Natural killer cell treated with Interleukin-12 subunit alpha and Interleukin-12 subunit beta and Interleukin-15 and Interleukin-18, amount 100 ng/mL, for 72 hours (primary cell): ENCODE data around the gene SMYD3. TPM values are rescaled to one million over a fixed set of nuclear protein-coding genes. Genes with fewer than 3 reads are reported as not detected.
"Not testable (repeated sequence)": the region's sequence is repeated elsewhere in the genome, so short reads cannot be mapped to it uniquely, and the experiment has no call there.

Source experiments
- ATAC-seq, 2 donors: fragments of 150-1000 bp; cut with Tn5 transposase in 1 of 2; sonication (Bioruptor Pico), chemical (Tn5 transposase) in 1 of 2; 2 replicates each; pipeline ENCODE4 v1.10.0; 2021
- DNase-seq: peaks from one replicate; pipeline ENCODE4 v3.0.0; 2022; ENCODE audit warnings: low spot score
- H3K27ac Mint-ChIP-seq, 2 donors: 1 replicate in 1 of 2; 2 replicates in 1 of 2; pipeline ENCODE4 v1.8.0; 2022; ENCODE audit warnings: mixed read lengths in 2 of 2, mild to moderate bottlenecking in 1 of 2, moderate library complexity in 1 of 2
- H3K27me3 Mint-ChIP-seq, 2 donors: 1 replicate in 1 of 2; 2 replicates in 1 of 2; pipeline ENCODE4 v1.8.0; 2022; ENCODE audit warnings: mixed read lengths in 2 of 2
- H3K36me3 Mint-ChIP-seq: one replicate; pipeline ENCODE4 v1.8.0; 2022; ENCODE audit warnings: mixed read lengths
- H3K4me1 Mint-ChIP-seq, 2 donors: 1 replicate in 1 of 2; 2 replicates in 1 of 2; pipeline ENCODE4 v1.8.0; 2022; ENCODE audit warnings: low read depth in 2 of 2, mixed read lengths in 2 of 2, mild to moderate bottlenecking in 1 of 2
- H3K4me3 Mint-ChIP-seq: one replicate; pipeline ENCODE4 v1.8.0; 2022; ENCODE audit warnings: mixed read lengths
- H3K9me3 Mint-ChIP-seq: 2 replicates; pipeline ENCODE4 v1.8.0; 2022; ENCODE audit warnings: mixed read lengths
- total RNA-seq, 2 donors: library from RNA; stranded (reverse); gene quantifications; one replicate each; pipeline ENCODE4 v1.2.3, GENCODE V29; 2022

Gene SMYD3
- total RNA-seq, 2 donors from 2014 or later: 26.9 to 55.4 TPM

GRCh38 chr1:246051909-246052518 lies 455.1 kb downstream of the SMYD3 start:
- Mint-ChIP-seq H3K4me3 (no peak overlapping the region), H3K36me3 (peaks cover 13% of the 10 kb centered on the region), H3K27ac (no peak overlapping the region), H3K4me1 (no peaks in the 10 kb centered on the region), H3K9me3 (no peaks in the 10 kb centered on the region), H3K27me3 (no peaks in the 10 kb centered on the region)
- ATAC-seq (no peak), DNase-seq (no peak)

DNA sequence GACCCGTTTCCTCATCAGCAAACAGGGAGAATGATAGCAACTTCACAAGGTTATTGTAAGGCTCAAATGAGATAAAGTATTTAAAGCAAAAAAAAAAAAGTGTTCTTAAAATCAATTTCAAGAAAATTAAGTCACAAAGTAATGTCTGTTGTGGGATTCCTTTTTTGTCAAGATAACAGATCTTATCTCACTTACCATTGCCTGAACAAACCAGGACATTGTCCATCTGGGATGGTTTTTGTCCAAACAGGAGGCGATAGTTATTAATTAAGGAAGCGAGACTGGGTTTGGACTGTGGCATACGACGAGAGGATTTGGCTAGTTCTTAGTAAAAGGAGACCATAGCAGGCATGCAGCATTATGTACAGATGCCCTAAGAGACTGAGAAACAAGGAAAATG lies 458.4 kb downstream of the SMYD3 start:
- Mint-ChIP-seq H3K4me1 (peaks cover 0 to 2% of the 10 kb centered on the region in 2 donors), H3K4me3 (no peak overlapping the region), H3K27me3 (no peaks in the 10 kb centered on the region), H3K9me3 (no peaks in the 10 kb centered on the region), H3K36me3 (peaks cover 8% of the 10 kb centered on the region), H3K27ac (no peak overlapping the region)
- DNase-seq: no peak
- no peak for ATAC-seq

DNA sequence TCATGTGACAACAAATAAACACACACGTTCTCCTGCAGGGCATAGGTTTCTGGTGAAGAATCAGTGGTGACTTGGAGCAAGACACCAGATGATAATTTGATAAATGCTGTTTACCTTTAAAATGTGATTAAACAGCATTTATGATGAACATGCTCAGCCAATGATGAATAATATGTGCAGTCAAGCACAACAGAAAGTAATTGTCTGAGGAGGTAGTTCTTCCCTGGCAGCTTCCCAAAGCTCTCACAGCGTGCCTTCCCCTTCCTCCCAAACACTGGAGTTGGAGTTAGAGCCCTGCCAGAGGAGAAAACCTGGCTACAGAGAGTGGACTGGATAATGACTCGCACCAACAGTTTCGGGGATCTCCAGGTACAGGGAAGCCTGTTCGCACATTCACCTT lies 463.5 kb downstream of the SMYD3 start:
- no peaks in the 10 kb centered on the region for H3K9me3 Mint-ChIP-seq
- no peaks in the 10 kb centered on the region for H3K27me3 Mint-ChIP-seq
- peaks cover 0 to 3% of the 10 kb centered on the region in 2 donors for H3K4me1 Mint-ChIP-seq
- DNase-seq (no peak), ATAC-seq (no peak)
- no peaks in the 10 kb centered on the region for H3K36me3 Mint-ChIP-seq
- H3K4me3 Mint-ChIP-seq: no peak overlapping the region
- no peak overlapping the region for H3K27ac Mint-ChIP-seq

DNA sequence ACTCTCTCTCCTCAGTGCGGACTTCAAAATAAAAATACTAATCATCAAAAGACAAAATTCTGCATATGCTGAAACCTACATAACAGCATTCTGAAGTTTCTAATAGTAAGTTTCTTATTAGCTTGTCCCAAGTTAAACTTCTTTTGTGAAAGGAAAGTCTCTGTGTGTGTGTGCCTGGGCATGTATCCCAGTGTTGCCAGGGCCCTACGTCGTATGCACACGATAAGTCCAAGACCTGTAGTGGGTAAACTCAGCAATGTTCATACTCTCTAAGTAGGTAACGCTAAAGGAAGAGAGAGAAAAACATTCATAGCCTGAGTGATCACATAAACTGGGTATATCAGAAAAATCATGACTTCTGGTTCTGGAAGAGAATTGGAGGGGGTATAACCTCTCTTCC lies 465.7 kb downstream of the SMYD3 start:
- Mint-ChIP-seq H3K27me3 (no peaks in the 10 kb centered on the region), H3K4me3 (no peak overlapping the region)
- ATAC-seq: no peak

GRCh38 chr1:246040200-246040890 lies 466.7 kb downstream of the SMYD3 start:
- DNase-seq: no peak
- H3K4me1 Mint-ChIP-seq: peaks cover 0 to 3% of the 10 kb centered on the region in 2 donors
- no peak overlapping the region for H3K27ac Mint-ChIP-seq
- H3K36me3 Mint-ChIP-seq: no peaks in the 10 kb centered on the region
- no peaks in the 10 kb centered on the region for H3K27me3 Mint-ChIP-seq
- ATAC-seq: no peak
- no peak overlapping the region for H3K4me3 Mint-ChIP-seq
- no peaks in the 10 kb centered on the region for H3K9me3 Mint-ChIP-seq

More for the DNA sequence above, 465.7 kb downstream of the SMYD3 start:
- Mint-ChIP-seq H3K27ac (no peak overlapping the region), H3K36me3 (no peaks in the 10 kb centered on the region), H3K9me3 (no peaks in the 10 kb centered on the region), H3K4me1 (peaks cover 0 to 3% of the 10 kb centered on the region in 2 donors)
- DNase-seq: no peak

DNA sequence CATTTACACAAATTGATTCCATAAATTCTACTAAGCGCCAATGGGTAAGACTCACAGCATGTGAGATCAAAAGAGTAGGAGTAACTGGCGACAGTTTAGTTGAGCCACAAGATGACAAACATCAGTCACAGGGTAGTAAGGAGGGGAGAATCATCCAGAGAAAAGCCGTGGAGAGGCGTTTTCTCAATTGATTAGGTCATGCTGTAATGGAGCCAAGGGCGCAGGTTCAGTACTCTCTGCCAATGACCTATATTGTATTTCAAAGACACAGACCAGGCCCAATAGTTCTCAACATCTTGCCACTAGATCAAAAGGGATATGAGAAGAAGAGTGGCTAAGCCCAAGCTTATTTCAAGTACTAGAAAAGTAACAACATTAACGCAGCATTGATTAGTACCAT lies 467.5 kb downstream of the SMYD3 start:
- no peak overlapping the region for H3K4me3 Mint-ChIP-seq
- no peaks in the 10 kb centered on the region for H3K36me3 Mint-ChIP-seq
- ATAC-seq (no peak), DNase-seq (no peak)
- peaks cover 0 to 3% of the 10 kb centered on the region in 2 donors for H3K4me1 Mint-ChIP-seq
- no peaks in the 10 kb centered on the region for H3K27me3 Mint-ChIP-seq
- H3K27ac Mint-ChIP-seq: no peak overlapping the region
- H3K9me3 Mint-ChIP-seq: no peaks in the 10 kb centered on the region

DNA sequence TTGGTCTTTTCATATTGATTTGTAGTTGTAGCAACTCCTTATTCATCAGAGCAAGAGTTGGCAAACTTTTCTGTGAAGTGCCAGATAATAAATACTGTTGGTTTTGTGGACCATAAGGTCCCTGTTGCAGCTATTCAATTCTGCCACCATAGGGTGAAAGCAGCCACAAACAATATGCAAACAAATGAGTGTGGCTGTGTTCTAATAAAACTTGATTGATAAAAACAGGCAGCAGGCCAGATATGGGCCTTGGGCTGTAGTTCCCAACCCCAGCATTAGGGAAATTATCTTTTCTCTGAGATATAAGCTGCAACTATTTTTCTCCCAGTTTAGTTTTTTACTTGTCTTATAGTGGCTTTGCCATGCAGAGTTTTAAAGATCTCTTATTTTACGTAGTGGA lies 469.2 kb downstream of the SMYD3 start:
- Mint-ChIP-seq H3K27ac (no peak overlapping the region), H3K9me3 (no peaks in the 10 kb centered on the region), H3K4me3 (no peak overlapping the region), H3K36me3 (no peaks in the 10 kb centered on the region), H3K27me3 (no peaks in the 10 kb centered on the region), H3K4me1 (peaks cover 0 to 3% of the 10 kb centered on the region in 2 donors)
- ATAC-seq: no peak
- DNase-seq: no peak

DNA sequence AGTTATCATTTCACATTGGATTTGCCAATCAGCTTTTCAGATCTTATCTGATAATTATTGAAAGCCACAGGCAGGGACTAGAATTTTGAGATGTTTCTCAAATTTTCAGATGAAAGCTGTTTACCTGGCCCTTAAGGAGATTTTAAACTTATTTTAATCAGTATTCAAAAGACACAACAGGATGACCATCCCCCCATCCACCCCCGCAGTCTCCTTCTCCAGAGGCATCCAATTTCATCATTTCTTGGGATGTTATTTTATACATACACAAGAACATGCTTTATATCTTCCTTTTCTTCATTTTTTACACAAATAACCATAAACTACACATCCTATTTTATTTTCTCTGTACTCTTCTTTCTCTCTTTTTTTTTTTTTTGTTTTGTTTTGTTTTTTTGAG lies 470.9 kb downstream of the SMYD3 start:
- no peak overlapping the region for H3K4me3 Mint-ChIP-seq
- no peak overlapping the region for H3K27ac Mint-ChIP-seq
- H3K27me3 Mint-ChIP-seq: no peaks in the 10 kb centered on the region
- H3K4me1 Mint-ChIP-seq: peaks cover 0 to 3% of the 10 kb centered on the region in 2 donors
- DNase-seq: no peak
- no peaks in the 10 kb centered on the region for H3K36me3 Mint-ChIP-seq
- ATAC-seq: no peak
- H3K9me3 Mint-ChIP-seq: no peaks in the 10 kb centered on the region

- Mint-ChIP-seq H3K9me3 (no peaks in the 10 kb centered on the region), H3K27ac (no peak overlapping the region), H3K27me3 (no peaks in the 10 kb centered on the region), H3K36me3 (no peaks in the 10 kb centered on the region), H3K4me1 (peaks cover 0 to 4% of the 10 kb centered on the region in 2 donors), H3K4me3 (no peak overlapping the region)
- no peak for ATAC-seq
- no peak for DNase-seq
These were observed 472.0 kb downstream of the SMYD3 start for GRCh38 chr1:246035060-246035541.

- Mint-ChIP-seq H3K4me1 (peaks cover 0 to 6% of the 10 kb centered on the region in 2 donors), H3K27ac (no peak overlapping the region), H3K9me3 (no peaks in the 10 kb centered on the region), H3K27me3 (no peaks in the 10 kb centered on the region), H3K4me3 (no peak overlapping the region), H3K36me3 (no peaks in the 10 kb centered on the region)
- no peak for ATAC-seq
- no peak for DNase-seq
These were observed 472.4 kb downstream of the SMYD3 start for GRCh38 chr1:246034630-246035029.

- H3K36me3 Mint-ChIP-seq: no peaks in the 10 kb centered on the region
- peaks cover 0 to 6% of the 10 kb centered on the region in 2 donors for H3K4me1 Mint-ChIP-seq
- H3K27me3 Mint-ChIP-seq: no peaks in the 10 kb centered on the region
- no peak for DNase-seq
- no peak for ATAC-seq
- H3K27ac Mint-ChIP-seq: no peak overlapping the region
- peaks cover 3% of the 10 kb centered on the region for H3K9me3 Mint-ChIP-seq
- H3K4me3 Mint-ChIP-seq: no peak overlapping the region
These were observed 474.1 kb downstream of the SMYD3 start for GRCh38 chr1:246032984-246033383.

DNA sequence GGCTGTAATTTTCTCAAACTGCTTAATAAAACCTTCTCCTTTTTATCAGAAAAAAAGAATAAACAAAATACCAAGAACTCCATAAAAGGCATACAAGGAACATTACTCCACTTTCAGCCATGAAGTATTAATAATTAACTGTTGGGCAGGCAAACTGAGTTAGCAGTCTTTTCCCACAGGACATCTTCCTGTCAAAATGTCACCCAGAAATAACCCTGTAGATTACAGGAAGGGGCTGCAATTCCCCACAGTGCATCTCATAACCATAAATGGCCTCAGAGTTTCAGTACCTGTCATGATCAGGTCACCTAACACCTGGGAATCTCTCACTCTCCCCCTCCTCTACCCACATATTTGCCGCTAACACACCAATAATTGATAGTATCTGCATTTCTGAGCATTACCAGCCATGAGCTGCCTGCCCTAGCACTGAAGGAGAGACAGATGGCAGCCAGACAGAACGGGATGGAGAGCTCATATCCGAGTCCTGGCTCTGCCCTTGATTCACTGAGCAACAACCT lies 475.0 kb downstream of the SMYD3 start:
- Mint-ChIP-seq H3K4me1 (peaks cover 0 to 6% of the 10 kb centered on the region in 2 donors), H3K27ac (no peak overlapping the region), H3K9me3 (peaks cover 3% of the 10 kb centered on the region), H3K27me3 (no peaks in the 10 kb centered on the region), H3K36me3 (no peaks in the 10 kb centered on the region), H3K4me3 (no peak overlapping the region)
- no peak for ATAC-seq
- DNase-seq: no peak

DNA sequence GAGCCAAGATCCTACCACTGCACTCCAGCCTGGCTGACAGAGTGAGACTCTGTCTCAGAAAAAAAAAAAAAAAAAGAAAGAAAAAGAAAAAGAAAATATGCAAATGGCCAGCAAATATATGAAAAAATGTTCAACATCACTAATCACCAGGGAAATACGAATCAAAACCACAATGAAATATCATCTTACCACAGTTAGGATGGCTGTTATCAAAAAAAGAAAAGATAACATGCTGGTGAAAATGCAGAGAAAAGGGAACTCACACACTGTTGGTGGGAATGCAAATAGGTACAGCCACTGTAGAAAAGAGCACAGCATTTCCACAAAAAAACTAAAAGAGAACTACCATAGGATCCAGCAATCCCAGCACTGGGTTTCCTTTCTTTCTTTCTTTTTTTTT lies 477.5 kb downstream of the SMYD3 start:
- Mint-ChIP-seq H3K27ac (no peak overlapping the region), H3K4me1 (peaks cover 0 to 14% of the 10 kb centered on the region in 2 donors), H3K4me3 (no peak overlapping the region), H3K36me3 (no peaks in the 10 kb centered on the region), H3K27me3 (no peaks in the 10 kb centered on the region), H3K9me3 (peaks cover 3% of the 10 kb centered on the region)
- ATAC-seq (no peak), DNase-seq (no peak)

DNA sequence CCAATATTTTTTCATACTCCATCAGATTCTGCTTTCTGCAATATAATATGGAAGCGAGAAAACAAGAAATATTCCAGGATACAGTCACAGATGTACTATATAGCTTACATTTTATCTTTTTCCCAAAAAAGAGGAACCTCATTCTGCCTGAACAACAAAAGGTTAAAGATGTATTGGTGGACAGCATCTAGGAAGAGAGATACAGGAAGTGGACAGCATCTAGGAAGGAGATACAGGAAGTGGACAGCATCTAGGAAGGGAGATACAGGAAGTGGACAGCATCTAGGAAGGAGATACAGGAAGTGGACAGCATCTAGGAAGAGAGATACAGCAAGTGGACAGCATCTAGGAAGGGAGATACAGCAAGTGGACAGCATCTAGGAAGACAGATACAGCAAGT lies 483.0 kb downstream of the SMYD3 start:
- ATAC-seq, H3K27me3 Mint-ChIP-seq, H3K36me3 Mint-ChIP-seq, H3K4me3 Mint-ChIP-seq, DNase-seq, H3K9me3 Mint-ChIP-seq: not testable (repeated sequence)
- peaks cover 12 to 18% of the 10 kb centered on the region in 2 donors for H3K4me1 Mint-ChIP-seq
- H3K27ac Mint-ChIP-seq: peak overlapping the region in 1 of 2 donors; percentile 79
